ENCODE data around the gene CNTN4.

CNTN4 gene

DNA sequence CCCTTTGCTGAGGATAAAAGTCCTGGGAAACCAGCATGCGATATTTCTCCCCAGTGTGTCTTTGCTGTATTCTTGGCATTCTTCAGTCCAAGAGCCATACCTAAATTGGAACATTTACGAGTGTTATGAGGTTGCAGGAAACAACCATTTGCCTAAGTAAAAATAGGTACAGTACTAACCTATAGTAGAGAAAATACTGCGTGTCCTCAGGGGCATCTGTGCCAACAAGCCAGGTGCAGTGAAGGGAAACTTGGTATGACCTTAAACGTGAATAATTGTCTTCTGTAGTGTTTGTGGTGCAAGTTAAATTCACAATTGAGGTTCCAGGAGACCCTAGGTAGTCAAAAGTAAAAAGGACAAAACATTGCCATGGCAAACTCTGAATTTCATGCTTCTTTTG, 999.3 kb downstream of the CNTN4 start:
- DNase-seq (ENCODE audit: low read depth, low spot score): no peak

DNA sequence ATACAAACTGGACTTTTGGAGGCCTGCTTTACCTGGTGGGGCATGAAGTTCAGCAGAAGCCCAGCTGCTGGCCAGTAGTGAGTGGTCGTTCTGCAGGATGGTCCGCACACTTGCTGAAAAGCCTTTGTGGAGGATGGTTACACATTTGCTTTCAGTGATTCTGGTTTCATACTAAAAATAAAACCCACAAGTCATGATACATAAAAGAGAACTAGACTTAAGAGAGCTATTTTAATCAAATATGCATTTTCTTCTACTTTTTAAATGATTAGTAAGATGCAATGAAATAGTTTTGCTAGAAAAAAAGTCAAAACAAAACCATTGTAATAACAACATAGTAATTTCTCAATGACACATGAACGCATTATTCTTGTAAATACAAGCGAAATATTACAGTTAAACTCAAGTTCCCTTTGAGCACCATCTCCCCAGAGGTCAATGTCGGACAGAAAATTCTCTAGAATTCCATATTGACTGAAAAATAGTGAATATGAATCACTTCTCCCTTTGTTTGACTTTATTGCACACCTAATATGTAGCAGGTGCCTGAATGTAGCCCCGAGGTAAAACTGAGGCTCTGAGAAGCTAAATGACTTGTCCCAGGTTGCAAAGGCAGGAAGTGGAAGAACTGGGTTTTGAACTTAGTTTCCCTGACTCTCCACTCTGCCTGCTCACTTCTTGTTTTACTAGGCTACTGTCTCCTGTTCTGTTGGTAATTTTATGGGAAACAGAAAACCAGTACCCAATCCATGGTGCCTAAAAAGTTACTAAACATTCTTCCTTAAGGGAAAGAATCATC, 1003.2 kb downstream of the CNTN4 start:
- DNase-seq (ENCODE audit: low read depth, low spot score): no peak

DNA sequence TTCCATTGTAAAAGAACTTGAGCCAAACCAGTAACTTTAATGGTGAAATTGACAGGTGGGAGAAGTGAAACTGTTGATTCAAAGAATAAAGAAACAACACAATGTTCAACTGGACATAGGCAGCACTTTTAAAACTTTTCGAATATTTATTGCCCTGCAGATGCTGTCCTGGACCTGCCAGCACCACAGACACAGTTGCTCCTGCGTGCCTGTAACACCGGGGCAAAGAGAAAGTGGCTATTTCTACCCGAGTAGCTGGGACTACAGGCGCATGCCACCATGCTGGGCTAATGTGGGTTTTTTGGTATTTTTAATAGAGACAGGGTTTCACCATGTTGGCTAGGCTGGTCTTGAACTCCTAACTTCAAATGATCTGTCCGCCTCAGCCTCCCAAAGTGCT, 1004.1 kb downstream of the CNTN4 start:
- no peak for DNase-seq (ENCODE audit: low read depth, low spot score)

DNA sequence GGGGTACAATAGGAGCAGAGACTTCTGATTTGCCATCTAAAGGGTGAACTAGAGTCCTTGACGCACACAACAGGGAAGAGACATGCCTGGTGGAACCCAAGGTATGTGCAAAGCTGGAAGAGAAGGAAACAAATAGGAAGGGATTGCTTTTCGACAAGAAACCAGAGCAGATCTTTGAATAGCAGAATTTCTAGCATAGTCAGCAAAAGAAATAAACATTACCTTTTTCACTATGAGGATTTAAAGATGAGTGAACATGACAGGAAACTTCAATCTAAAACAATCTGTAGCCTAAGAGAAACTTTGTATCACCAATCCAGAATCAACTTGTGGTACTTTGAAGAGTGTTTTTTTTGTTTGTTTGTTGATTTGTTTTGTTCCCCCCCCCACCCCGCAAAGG, 1006.6 kb downstream of the CNTN4 start:
- no peak for DNase-seq (ENCODE audit: low read depth, low spot score)

DNA sequence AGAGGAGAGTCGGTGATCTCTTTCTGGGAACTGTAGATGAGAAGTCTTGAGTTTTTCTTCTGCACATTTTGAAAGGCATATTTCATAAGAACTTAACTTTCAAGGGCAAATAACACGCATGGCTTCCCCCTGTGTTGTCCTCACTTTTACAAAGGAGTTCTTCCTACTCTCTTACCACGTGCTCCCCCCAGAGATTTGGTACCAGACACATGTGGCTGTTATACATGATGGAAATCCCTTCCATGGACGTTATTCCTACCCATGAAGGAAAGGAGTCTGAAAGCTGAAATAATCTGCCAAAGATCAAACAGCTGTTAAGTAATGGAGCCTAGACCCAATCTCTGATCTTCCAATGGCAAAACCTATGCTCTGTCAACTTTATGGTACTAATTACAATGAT, 1007.1 kb downstream of the CNTN4 start:
- DNase-seq (ENCODE audit: low read depth, low spot score): no peak

DNA sequence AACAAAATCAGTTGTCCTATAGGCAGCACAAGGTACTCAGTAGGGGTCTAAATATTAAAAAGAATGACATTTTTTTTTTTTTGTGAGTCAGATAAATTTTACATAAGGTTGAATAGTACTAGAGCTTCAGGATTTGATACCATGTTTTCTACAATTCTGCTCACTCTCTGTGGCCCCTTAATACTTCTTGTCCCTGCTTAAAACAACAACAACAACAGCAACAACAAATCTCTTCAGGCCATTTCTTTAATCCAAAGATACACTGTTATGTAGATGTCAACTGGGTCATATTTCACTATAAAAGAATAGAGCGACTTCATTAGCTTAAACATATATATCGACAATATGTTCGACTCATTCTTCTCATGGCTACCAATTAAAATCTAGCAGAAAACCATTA, 1008.5 kb downstream of the CNTN4 start:
- no peak for DNase-seq (ENCODE audit: low read depth, low spot score)
